ENCODE measurements around the gene XIRP2. TPM values are rescaled to one million over a fixed set of nuclear protein-coding genes. Genes with fewer than 3 reads are reported as not detected.

The XIRP2 gene
- total RNA-seq, 1 donor from 2014 or later: not detected

- no peak for DNase-seq (ENCODE audit: low read depth)
Measured at GRCh38 chr2:167135706-167136105, 247.4 kb downstream of the XIRP2 start.

GRCh38 chr2:167136879-167137596, 248.8 kb downstream of the XIRP2 start:
- DNase-seq (ENCODE audit: low read depth): peak; percentile 28

GRCh38 chr2:167140330-167140729, 252.1 kb downstream of the XIRP2 start:
- no peak for DNase-seq (ENCODE audit: low read depth)

- DNase-seq (ENCODE audit: low read depth): peak; percentile 99
Measured at GRCh38 chr2:167140767-167141166, 252.5 kb downstream of the XIRP2 start.

- DNase-seq (ENCODE audit: low read depth): no peak
Measured at GRCh38 chr2:167142554-167142953, 254.3 kb downstream of the XIRP2 start.

- no peak for DNase-seq (ENCODE audit: low read depth)
Measured at GRCh38 chr2:167144179-167144898, 256.1 kb downstream of the XIRP2 start.

- DNase-seq (ENCODE audit: low read depth): peak; percentile 23
Measured at GRCh38 chr2:167147271-167147941, 259.1 kb downstream of the XIRP2 start.

- no peak for DNase-seq (ENCODE audit: low read depth)
Measured at GRCh38 chr2:167151894-167152293, 263.6 kb downstream of the XIRP2 start.

- DNase-seq (ENCODE audit: low read depth): no peak
Measured at GRCh38 chr2:167157523-167157922, 269.2 kb downstream of the XIRP2 start.

- no peak for DNase-seq (ENCODE audit: low read depth)
Measured at GRCh38 chr2:167177196-167177595, 288.9 kb downstream of the XIRP2 start.

GRCh38 chr2:167181134-167181533, 292.9 kb downstream of the XIRP2 start:
- peak; percentile 18 for DNase-seq (ENCODE audit: low read depth)

GRCh38 chr2:167181688-167182087, 293.4 kb downstream of the XIRP2 start:
- DNase-seq (ENCODE audit: low read depth): no peak

- no peak for DNase-seq (ENCODE audit: low read depth)
Measured at GRCh38 chr2:167182403-167182802, 294.1 kb downstream of the XIRP2 start.

- DNase-seq (ENCODE audit: low read depth): no peak
Measured at GRCh38 chr2:167183931-167184330, 295.7 kb downstream of the XIRP2 start.

GRCh38 chr2:167186465-167186864, 298.2 kb downstream of the XIRP2 start:
- DNase-seq (ENCODE audit: low read depth): no peak

- no peak for DNase-seq (ENCODE audit: low read depth)
Measured at GRCh38 chr2:167187049-167187727, 298.9 kb downstream of the XIRP2 start.

- DNase-seq (ENCODE audit: low read depth): no peak
Measured at GRCh38 chr2:167187978-167188967, 300.0 kb downstream of the XIRP2 start.

- DNase-seq (ENCODE audit: low read depth): peak; percentile 96
Measured at GRCh38 chr2:167190053-167190452, 301.8 kb downstream of the XIRP2 start.

GRCh38 chr2:167191588-167191987, 303.3 kb downstream of the XIRP2 start:
- no peak for DNase-seq (ENCODE audit: low read depth)

GRCh38 chr2:167192833-167193232, 304.6 kb downstream of the XIRP2 start:
- no peak for DNase-seq (ENCODE audit: low read depth)
